SK-N-SH (cell line): ENCODE data around the gene CFAP20DC. TPM values are rescaled to one million over a fixed set of nuclear protein-coding genes. Genes with fewer than 3 reads are reported as not detected.

Experiments
- CTCF ChIA-PET: fragments of 300-600, 350-600 bp; formaldehyde crosslinking; extraction: SDS; loops from one replicate; lab custom pipeline; 2021; lab: Yijun Ruan, JAX
- POLR2A ChIA-PET: fragments of 350-600 bp; sonication (Branson Sonifier 250); formaldehyde crosslinking; extraction: SDS; loops from one replicate; lab custom pipeline; 2020; ENCODE audit warnings: antibody characterized with exemption, inconsistent platforms; lab: Yijun Ruan, JAX
- DNase-seq: peaks from one replicate; pipeline ENCODE4 v3.0.0; 2012
- H2AFZ ChIP-seq: fragments of 200-600 bp; sonication (generic); 2 replicates; pipeline ENCODE4 v1.8.1; 2016; ENCODE audit warnings: antibody characterized with exemption, mild to moderate bottlenecking, low read depth
- H3F3A ChIP-seq: fragments of 200-600 bp; sonication (generic); replicated peaks from 2 replicates; pipeline ENCODE3; 2016; ENCODE audit warnings: antibody characterized with exemption, mild to moderate bottlenecking; ENCODE audit not compliant: insufficient read depth
- H3K27ac ChIP-seq, 2 experiments: fragments of 200-500 bp in 1 of 2; fragments of 200-600 bp in 1 of 2; sonication (Bioruptor generic) in 1 of 2; sonication (generic), shearing (Covaris generic) in 1 of 2; 2 replicates each; pipeline versions ENCODE4 v1.5.1 to v1.6.1; 2014 to 2016; ENCODE audit warnings: low read depth in 2 of 2, inconsistent platforms in 1 of 2, low read length in 1 of 2, mild to moderate bottlenecking in 1 of 2, mixed read lengths in 1 of 2
- H3K27me3 ChIP-seq: fragments of 200-600 bp; sonication (generic), shearing (Covaris generic); 2 replicates; pipeline ENCODE4 v1.6.1; 2016; ENCODE audit warnings: mixed run types; ENCODE audit not compliant: insufficient read depth
- H3K36me3 ChIP-seq, 2 experiments: fragments of 200-500 bp in 1 of 2; fragments of 200-600 bp in 1 of 2; sonication (Bioruptor generic) in 1 of 2; sonication (generic) in 1 of 2; replicated peaks in 1 of 2; 2 replicates each; pipeline versions ENCODE3 to v1.5.1; 2014 to 2016; ENCODE audit warnings: low read length in 1 of 2, mild to moderate bottlenecking in 1 of 2; ENCODE audit not compliant: insufficient read depth in 2 of 2, control insufficient read depth in 1 of 2
- H3K4me1 ChIP-seq, 2 experiments: fragments of 200-500 bp in 1 of 2; fragments of 200-600 bp in 1 of 2; sonication (Bioruptor generic) in 1 of 2; sonication (generic), shearing (Covaris generic) in 1 of 2; 2 replicates each; pipeline versions ENCODE4 v1.5.1 to v1.6.1; 2014 to 2016; ENCODE audit warnings: low read depth in 1 of 2, low read length in 1 of 2, mixed run types in 1 of 2; ENCODE audit not compliant: insufficient read depth in 2 of 2, control insufficient read depth in 1 of 2
- H3K4me2 ChIP-seq: fragments of 200-600 bp; sonication (generic), shearing (Covaris generic); 2 replicates; pipeline ENCODE4 v1.6.1; 2017; ENCODE audit warnings: mixed run types
- H3K4me3 ChIP-seq, 2 experiments: fragments of 200-500 bp in 1 of 2; fragments of 200-600 bp in 1 of 2; sonication (Bioruptor generic) in 1 of 2; sonication (generic), shearing (Covaris generic) in 1 of 2; 2 replicates each; pipeline versions ENCODE4 v1.5.1 to v1.8.1; 2014 to 2016; ENCODE audit warnings: low read depth in 2 of 2, inconsistent platforms in 1 of 2, low read length in 1 of 2, mild to moderate bottlenecking in 1 of 2, mixed read lengths in 1 of 2, moderate library complexity in 1 of 2
- H3K79me2 ChIP-seq: fragments of 200-600 bp; sonication (generic); 2 replicates; pipeline ENCODE4 v1.8.1; 2017; ENCODE audit warnings: mild to moderate bottlenecking; ENCODE audit not compliant: insufficient read depth
- H3K9ac ChIP-seq: fragments of 200-600 bp; sonication (generic); 2 replicates; pipeline ENCODE4 v1.6.1; 2017; ENCODE audit warnings: mixed run types
- H3K9me2 ChIP-seq: fragments of 200-600 bp; sonication (generic); 2 replicates; pipeline ENCODE4 v1.6.1; 2017; ENCODE audit warnings: mixed run types
- H3K9me3 ChIP-seq: fragments of 200-600 bp; sonication (generic); 2 replicates; pipeline ENCODE4 v1.6.1; 2017; ENCODE audit warnings: mixed run types, mild to moderate bottlenecking, moderate library complexity
- H4K20me1 ChIP-seq: fragments of 200-600 bp; sonication (generic); 2 replicates; pipeline ENCODE4 v1.6.1; 2017; ENCODE audit warnings: mild to moderate bottlenecking, mixed run types; ENCODE audit not compliant: insufficient read depth
- CTCF ChIP-seq: fragments of 200-600 bp; sonication (generic); IDR thresholded peaks from 2 replicates; pipeline ENCODE4 v1.6.1; 2017; ENCODE audit warnings: antibody characterized with exemption, mild to moderate bottlenecking, moderate library complexity
- EP300 ChIP-seq, 2 experiments: IDR thresholded peaks; 2 replicates each; pipeline versions ENCODE4 v1.4.0 to v1.6.1; 2012; ENCODE audit warnings: borderline replicate concordance in 1 of 2, low read depth in 1 of 2, low read length in 1 of 2
- FOSL2 ChIP-seq: IDR thresholded peaks from 2 replicates; pipeline ENCODE4 v1.4.0; 2012; ENCODE audit warnings: low read depth, mild to moderate bottlenecking, moderate library complexity, borderline replicate concordance
- FOXJ3 ChIP-seq: sonication (generic); formaldehyde crosslinking; IDR thresholded peaks from 2 replicates; pipeline ENCODE4 v1.5.1; 2020; ENCODE audit warnings: mild to moderate bottlenecking, missing genetic modification reagents
- IRF3 ChIP-seq: fragments of 150-350 bp; IDR thresholded peaks from 2 replicates; pipeline ENCODE4 v1.6.1; 2016; ENCODE audit warnings: mild to moderate bottlenecking, low read depth, low read length
- JUND ChIP-seq: IDR thresholded peaks from 2 replicates; pipeline ENCODE4 v1.4.0; 2012
- MAX ChIP-seq: IDR thresholded peaks from 2 replicates; pipeline ENCODE4 v1.4.0; 2012; ENCODE audit warnings: low read depth
- MEF2A ChIP-seq: IDR thresholded peaks from 2 replicates; pipeline ENCODE4 v1.4.0; 2012; ENCODE audit warnings: low read depth, borderline replicate concordance
- RFX5 ChIP-seq: IDR thresholded peaks from 2 replicates; pipeline ENCODE4 v1.6.1; 2012; ENCODE audit warnings: mild to moderate bottlenecking, improper control_type of control experiment, low read length
- SMC3 ChIP-seq: IDR thresholded peaks from 2 replicates; pipeline ENCODE4 v1.6.1; 2012; ENCODE audit warnings: low read depth, low read length, improper control_type of control experiment
- TAF1 ChIP-seq: IDR thresholded peaks from 2 replicates; pipeline ENCODE4 v1.6.1; 2012; ENCODE audit warnings: low read depth, mild to moderate bottlenecking, low read length, moderate library complexity, borderline replicate concordance
- USF1 ChIP-seq: IDR thresholded peaks from 2 replicates; pipeline ENCODE4 v1.4.0; 2012; ENCODE audit warnings: low read depth, borderline replicate concordance
- ZBTB33 ChIP-seq: IDR thresholded peaks from 2 replicates; pipeline ENCODE4 v1.4.0; 2012; ENCODE audit warnings: low read depth, borderline replicate concordance
- WGBS: methylation state at CpG from one replicate; pipeline ENCODE4 v1.1.6; 2017; ENCODE audit warnings: low lambda C conversion rate; 5-methylcytosine and 5-hydroxymethylcytosine counted together
- polyA plus RNA-seq, 3 experiments: library from polyadenylated mRNA; depleted of rRNA; stranded (reverse); fragments of >200 nt; gene quantifications; 2 replicates each; pipeline ENCODE4 v1.2.3, GENCODE V29; 2012

The CFAP20DC gene
- polyA plus RNA-seq, 1 of the 3 experiments (the other 2 are of a cell fraction): 1.8 TPM

GRCh38 chr3:59065240-59065639 lies 15.4 kb upstream of the CFAP20DC start:
- CTCF ChIA-PET: no interaction called here
- H3K27ac ChIP-seq: no peak overlapping the region
- no peak for TF ChIP-seq JUND
- no peak for TF ChIP-seq EP300 (IDR thresholded peaks at IDR 0.05; ENCODE audit: borderline replicate concordance in 1 of 2, low read depth in 1 of 2, low read length in 1 of 2)
- no peak for TF ChIP-seq IRF3
- no peak for TF ChIP-seq CTCF
- TF ChIP-seq USF1: no peak
- no peak for TF ChIP-seq ZBTB33
- no peak for TF ChIP-seq FOSL2
- no peak for TF ChIP-seq MAX
- TF ChIP-seq RFX5: no peak
- no peak for TF ChIP-seq TAF1
- no peak for TF ChIP-seq SMC3
- TF ChIP-seq MEF2A: no peak
- TF ChIP-seq FOXJ3 (CRISPR knock-in tag): no peak
- no peak overlapping the region for H3K4me2 ChIP-seq
- H3K79me2 ChIP-seq: no peaks in the 10 kb centered on the region
- DNase-seq: no peak
- H3K36me3 ChIP-seq: no peaks in the 10 kb centered on the region
- no peaks in the 10 kb centered on the region for H3K9me2 ChIP-seq
- 86% methylated on average over 7 of the region's 7 CpGs for WGBS
- H4K20me1 ChIP-seq: no peaks in the 10 kb centered on the region
- POLR2A ChIA-PET: no interaction called here
- no peaks in the 10 kb centered on the region for H3K9me3 ChIP-seq
- H3K9ac ChIP-seq: no peak overlapping the region
- no peak overlapping the region for H3K4me3 ChIP-seq
- no peak overlapping the region for H2AFZ ChIP-seq
- H3K4me1 ChIP-seq: no peaks in the 10 kb centered on the region
- H3K27me3 ChIP-seq: no peaks in the 10 kb centered on the region
- no peaks in the 10 kb centered on the region for H3F3A ChIP-seq
